Peyer's patch (tissue), 4 donors: Measurements from ENCODE around the gene USP31.

Experiments
- POLR2A ChIP-seq, 2 donors: fragments of 450-650 bp; IDR thresholded peaks; one replicate each; pipeline ENCODE4 v1.5.1; 2017; ENCODE audit warnings: antibody characterized with exemption in 2 of 2, mild to moderate bottlenecking in 2 of 2, moderate library complexity in 2 of 2
- TF ChIP-seq, protein P1 (sequence below), 6 experiments: fragments of 450-650 bp in 4 of 6; fragments of 200-600 bp in 2 of 6; sonication (generic) in 1 of 6; IDR thresholded peaks; one replicate each; pipeline ENCODE4 v1.5.1; 2017 to 2019; ENCODE audit warnings: antibody characterized with exemption in 6 of 6, mild to moderate bottlenecking in 3 of 6, moderate library complexity in 1 of 6

- TF ChIP-seq, protein P1, sequence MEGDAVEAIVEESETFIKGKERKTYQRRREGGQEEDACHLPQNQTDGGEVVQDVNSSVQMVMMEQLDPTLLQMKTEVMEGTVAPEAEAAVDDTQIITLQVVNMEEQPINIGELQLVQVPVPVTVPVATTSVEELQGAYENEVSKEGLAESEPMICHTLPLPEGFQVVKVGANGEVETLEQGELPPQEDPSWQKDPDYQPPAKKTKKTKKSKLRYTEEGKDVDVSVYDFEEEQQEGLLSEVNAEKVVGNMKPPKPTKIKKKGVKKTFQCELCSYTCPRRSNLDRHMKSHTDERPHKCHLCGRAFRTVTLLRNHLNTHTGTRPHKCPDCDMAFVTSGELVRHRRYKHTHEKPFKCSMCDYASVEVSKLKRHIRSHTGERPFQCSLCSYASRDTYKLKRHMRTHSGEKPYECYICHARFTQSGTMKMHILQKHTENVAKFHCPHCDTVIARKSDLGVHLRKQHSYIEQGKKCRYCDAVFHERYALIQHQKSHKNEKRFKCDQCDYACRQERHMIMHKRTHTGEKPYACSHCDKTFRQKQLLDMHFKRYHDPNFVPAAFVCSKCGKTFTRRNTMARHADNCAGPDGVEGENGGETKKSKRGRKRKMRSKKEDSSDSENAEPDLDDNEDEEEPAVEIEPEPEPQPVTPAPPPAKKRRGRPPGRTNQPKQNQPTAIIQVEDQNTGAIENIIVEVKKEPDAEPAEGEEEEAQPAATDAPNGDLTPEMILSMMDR (IDR thresholded peaks at IDR 0.05) = no peak
- TF ChIP-seq POLR2A (IDR thresholded peaks at IDR 0.05) = no peak
Measured at GRCh38 chr16:23174622-23175021, 25.4 kb upstream of the USP31 start.
